GM19455 (cell line): Measurements from ENCODE around the gene TINCR.

Experiments
- ATAC-seq: cut with Tn5 transposase; IDR thresholded peaks from one replicate; pipeline ENCODE4 v1.9.1; 2021; ENCODE audit not compliant: unreplicated experiment

The TINCR gene

GRCh38 chr19:5520501-5520900 is 47.3 kb downstream of the TINCR start:
- ATAC-seq = no peak

- ATAC-seq = no peak
These were observed 48.7 kb downstream of the TINCR start for GRCh38 chr19:5519076-5519475.

- ATAC-seq = no peak
These were observed 52.0 kb downstream of the TINCR start for GRCh38 chr19:5515737-5516136.

- ATAC-seq = no peak
These were observed 53.8 kb downstream of the TINCR start for GRCh38 chr19:5514001-5514400.

GRCh38 chr19:5512715-5513114 is 55.0 kb downstream of the TINCR start:
- ATAC-seq = no peak
